NCI-H187 treated with DMSO at 0.1 percent for 48 hours (cell line): Measurements from ENCODE around the gene TASL.
"Not testable (repeated sequence)": the region's sequence is repeated elsewhere in the genome, so short reads cannot be mapped to it uniquely, and the experiment has no call there.

Experiments used
- DNase-seq: peaks from one replicate; lab custom pipeline; 2025; lab: John Stamatoyannopoulos, UW

Gene TASL, protein sequence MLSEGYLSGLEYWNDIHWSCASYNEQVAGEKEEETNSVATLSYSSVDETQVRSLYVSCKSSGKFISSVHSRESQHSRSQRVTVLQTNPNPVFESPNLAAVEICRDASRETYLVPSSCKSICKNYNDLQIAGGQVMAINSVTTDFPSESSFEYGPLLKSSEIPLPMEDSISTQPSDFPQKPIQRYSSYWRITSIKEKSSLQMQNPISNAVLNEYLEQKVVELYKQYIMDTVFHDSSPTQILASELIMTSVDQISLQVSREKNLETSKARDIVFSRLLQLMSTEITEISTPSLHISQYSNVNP

DNA sequence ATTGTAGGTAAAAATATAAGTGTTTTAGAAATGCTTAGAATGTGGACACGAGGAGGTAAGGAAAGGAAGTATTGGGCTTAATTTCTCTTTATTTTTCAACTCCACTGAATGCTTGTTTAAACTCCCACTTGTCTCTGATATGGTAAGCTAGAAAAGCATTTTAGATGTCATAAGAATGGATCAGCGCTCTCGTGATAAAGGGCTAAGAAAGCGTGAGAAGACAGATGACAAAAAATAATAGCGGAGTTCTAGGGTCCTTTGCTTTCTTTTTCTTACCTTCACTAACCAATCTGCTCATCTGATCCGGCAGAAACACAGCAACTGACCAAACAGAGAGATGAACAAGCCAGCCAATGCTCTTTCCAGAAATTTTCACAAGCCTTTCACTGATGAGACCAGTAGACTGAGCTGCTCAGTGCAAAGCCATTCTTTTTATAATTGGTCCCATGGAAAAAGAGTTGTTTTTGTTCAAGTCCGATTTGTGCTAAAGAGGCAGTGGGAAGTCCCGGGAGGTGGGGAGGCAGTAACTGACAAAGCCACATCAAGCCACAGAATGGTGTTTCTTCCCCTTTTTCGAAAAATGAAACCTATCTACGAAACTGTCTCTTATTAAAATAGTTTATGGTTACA is at the start of gene TASL:
Gene TASL, minus strand, starts transcription at position 405 of the 630 bp plus-strand sequence. CDS start 17,411 bp downstream, outside the sequence.
- DNase-seq = no peak

DNA sequence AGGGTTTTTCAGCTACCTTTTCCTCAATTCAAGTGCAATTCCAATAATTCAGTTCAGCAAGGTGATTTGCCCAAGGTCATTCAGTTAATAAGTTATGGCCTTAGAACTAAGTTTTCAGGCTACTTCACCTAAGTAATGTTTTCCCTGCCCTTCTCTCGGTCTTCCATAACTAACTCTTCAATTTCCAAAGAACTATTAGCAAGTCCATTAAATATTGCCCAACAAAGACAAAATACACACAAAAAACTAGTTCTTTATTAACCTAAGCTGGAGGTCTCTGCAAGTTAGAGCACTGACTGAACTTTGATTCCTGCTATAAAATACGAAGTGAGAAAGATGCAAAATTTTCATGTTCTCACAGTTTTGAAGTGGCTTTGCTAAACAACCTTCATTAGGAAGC is 48.8 kb upstream of the TASL start:
- DNase-seq = no peak

DNA sequence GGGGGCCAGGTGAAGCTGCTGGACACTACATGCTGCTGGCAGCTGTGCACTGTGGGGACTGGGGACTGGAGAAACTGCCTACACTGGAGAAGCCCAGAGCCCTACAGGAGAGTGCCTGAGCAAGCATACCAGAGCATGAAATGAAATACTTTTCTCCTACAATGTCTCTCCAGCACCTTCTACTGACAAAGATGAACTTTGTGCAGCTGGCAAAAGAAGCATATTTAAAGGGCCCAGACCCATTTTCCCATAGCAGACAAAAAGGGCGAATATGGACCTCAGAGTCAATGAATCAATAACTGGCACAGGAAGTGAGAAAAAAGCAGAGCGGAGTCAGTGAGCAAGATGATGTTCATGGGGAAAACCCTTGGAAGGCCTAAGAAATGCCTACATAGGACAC is 44.8 kb upstream of the TASL start:
- DNase-seq = no peak

DNA sequence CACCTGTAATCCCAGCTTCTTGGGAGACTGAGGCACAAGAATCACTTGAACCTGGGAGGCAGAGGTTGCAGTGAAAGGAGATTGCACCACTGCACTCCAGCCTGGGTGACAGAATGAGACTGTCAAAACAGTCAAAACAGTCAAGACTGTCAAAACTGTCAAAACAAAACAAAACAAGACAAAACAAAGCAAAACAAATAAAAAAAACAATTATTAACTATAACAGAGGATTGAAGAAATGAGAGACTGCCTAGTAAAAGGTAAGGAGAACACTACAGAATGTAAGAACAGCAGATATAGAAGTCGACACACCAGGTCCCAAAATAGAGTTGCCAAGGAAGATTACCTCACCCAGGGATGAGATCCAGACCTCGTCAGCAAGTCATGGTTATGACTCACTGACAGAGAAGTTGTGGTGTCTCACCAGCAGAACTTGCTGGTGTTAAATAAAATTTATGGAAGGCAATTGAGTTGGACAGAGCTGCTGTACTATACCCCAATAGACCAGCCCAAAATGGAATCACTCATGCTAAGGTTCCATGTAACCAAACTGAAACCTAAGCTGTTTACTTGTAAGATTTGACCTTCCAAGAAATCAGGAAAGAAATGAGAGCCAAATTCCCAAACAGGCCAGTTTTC is 43.5 kb upstream of the TASL start:
- DNase-seq = no peak

DNA sequence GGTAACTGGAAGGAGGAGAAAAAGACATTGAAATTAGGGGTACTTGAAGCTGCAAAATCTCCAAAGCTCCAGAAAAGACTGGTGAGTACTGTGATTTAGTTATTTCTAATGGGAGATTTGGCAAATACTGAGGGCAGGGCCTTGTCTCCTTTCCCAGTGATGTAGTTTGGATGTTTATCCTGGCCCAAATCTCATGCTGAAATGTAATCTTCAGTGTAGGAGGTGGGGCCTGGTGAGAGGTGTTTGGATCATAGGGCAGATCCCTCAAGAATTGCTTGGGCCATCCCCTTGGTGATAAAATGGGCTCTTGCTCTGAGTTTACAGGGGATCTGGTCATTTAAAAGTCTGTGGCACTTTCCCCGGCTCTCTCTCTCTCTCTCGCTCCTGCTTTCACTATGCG is 42.6 kb upstream of the TASL start:
- DNase-seq = no peak

DNA sequence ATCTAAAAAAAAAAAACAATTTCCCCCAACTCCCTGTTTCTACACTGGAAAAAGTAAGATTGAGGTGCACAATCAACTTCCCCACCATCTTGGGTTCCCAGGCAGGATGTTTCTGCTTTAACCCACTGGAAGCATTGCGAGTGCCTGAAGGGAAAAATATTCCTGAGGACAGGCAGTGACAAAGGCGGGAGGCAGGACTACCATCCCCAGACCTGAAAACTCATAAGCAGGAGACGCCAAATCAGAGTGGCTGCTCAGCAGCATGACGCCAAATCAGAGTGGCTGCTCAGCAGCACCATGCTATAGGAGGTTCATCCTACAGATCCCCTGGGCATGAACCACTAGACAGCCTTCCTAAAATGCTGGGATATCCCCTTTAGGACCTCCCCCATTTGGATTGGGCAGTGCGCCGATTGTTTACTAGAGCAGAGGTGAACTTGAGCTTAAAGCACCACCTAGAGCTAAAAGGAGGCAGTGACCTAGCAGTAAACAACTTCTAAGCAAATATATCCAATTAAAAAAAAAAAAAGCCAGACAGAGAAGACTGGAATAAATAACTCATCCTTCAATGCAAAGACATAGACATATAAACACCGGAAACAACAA is 40.7 kb upstream of the TASL start:
- no peak for DNase-seq

DNA sequence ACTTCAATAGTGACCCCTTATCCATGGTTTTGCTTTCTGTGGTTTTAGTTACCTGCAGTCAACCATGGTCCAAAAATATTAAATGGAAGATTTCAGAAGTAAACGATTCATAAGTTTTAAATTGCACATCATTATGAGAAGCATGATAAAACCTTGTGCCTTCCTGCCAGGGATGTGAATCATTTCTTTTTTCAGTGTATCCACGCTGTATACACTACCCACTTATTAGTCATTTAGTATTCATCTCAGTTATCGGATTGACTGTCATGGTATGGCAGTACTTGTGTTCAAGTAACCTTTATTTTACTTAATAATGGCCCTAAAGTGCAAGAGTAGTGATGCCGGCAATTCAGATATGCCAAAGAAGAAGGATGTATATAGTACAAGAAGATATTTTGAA is 37.7 kb upstream of the TASL start:
- DNase-seq = no peak

DNA sequence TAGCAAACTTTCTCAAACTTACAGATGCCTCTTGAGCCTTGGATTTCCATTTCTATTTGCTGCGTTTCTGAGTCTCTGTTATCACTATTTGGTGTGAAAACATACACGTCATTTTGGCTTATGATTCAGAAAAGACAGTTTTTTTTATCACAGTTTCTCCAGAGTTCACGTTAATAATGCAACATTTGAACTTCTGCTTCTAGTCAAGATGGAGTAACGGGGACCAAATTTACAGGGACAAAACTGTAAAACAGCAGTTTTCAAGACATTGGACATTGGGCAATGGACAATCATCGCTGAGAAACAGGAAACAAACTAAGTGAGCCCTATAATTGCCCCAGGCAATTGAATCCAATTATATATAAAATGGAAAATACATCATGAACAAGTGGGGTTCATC is 36.2 kb upstream of the TASL start:
- no peak for DNase-seq

DNA sequence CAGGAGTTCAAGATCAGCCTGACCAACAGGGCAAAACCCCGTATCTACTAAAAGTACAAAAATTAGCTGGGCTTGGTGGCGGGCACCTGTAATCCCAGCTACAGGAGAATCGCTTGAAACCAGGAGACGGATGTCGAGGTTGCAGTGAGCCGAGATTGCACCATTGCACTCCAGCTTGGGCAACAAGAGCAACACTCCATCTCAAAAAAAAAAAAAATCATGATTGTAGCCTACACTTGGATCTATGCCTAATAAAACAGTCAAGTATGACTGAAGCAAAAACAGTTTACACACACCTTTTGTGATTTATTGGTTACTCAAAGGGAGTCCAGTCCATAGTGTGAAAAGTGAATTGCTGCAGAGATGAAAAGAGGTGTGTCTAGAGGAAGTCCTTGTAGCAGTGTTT is 34.7 kb upstream of the TASL start:
- DNase-seq = no peak

DNA sequence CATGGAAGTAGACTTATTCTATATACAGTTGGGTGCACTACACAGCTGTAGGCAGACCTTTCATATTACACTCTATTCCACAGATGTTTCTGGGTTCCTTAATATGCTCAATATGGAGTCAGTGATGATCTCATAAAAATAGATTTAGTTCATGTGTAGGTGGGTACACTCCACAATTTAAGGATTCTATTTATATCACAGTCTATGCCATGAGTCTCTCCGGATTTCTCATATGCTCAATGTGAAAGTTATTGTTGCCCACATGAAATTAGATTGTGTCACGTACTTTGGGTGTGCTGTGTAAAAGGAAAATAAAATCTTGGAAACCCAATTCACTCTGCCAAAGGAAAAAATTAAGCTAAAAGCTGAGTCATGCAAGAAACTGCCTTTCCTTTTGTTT is 32.5 kb upstream of the TASL start:
- DNase-seq = no peak

DNA sequence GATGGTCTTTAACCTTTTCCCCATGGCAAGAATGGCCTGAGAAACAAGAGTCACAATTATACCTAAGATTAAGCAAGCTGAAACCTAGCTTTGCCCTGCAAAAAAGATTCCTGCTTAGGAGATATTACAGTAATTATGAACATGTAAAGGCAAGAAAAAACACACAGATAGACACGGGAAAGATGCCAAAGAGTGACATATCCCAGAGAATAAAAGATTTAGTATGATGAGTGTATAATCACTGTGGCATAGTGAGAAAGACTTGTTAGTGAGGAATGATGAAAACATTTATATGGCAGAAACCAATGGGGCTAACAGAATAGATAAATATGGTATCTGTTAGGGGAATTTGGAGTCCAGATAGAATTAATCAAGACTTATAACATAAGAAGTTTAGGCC is 29.6 kb upstream of the TASL start:
- DNase-seq = no peak

DNA sequence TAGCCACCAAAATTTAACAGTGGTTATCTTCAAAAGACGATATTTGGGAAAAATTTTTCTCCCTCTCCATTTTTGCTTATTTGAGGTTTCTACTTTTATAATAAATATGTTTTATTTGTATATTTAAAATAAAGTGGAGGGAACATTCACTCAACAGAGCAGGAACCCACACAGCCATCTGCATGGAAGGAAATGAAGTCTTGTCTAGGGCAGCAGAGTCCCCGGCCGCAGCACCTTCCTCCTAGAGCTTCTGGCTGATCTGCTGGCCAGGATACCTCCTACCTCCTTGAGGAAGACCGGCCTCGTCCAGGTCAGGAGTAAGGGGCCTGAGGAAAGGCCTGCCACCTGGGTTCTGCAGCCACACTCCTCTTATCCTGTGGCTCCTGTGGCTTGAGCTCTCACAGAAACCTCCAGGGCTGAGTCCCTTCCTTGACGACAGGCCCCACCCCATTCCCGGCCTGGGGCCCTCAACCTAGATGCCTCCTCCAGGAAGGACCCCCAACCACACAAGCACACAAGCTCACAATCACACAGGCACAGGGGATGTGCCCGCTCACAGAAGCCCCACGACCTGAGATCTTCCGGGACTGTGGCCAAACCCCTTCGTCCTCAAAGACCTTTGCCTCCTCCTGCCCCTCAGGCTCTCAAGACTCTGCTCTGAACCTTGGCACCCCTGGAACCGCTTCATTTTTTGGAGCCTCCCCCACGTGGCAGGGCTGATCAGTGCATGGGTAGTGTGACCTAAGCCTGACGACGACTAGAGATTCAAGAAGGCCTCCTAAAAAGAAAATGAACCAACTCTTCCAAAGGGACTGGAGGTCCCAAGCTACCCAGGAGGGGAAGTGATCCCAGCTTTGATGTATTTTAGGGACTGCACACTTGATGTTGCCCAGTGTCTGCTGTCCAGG is 23.0 kb upstream of the TASL start:
- not testable (repeated sequence) for DNase-seq

DNA sequence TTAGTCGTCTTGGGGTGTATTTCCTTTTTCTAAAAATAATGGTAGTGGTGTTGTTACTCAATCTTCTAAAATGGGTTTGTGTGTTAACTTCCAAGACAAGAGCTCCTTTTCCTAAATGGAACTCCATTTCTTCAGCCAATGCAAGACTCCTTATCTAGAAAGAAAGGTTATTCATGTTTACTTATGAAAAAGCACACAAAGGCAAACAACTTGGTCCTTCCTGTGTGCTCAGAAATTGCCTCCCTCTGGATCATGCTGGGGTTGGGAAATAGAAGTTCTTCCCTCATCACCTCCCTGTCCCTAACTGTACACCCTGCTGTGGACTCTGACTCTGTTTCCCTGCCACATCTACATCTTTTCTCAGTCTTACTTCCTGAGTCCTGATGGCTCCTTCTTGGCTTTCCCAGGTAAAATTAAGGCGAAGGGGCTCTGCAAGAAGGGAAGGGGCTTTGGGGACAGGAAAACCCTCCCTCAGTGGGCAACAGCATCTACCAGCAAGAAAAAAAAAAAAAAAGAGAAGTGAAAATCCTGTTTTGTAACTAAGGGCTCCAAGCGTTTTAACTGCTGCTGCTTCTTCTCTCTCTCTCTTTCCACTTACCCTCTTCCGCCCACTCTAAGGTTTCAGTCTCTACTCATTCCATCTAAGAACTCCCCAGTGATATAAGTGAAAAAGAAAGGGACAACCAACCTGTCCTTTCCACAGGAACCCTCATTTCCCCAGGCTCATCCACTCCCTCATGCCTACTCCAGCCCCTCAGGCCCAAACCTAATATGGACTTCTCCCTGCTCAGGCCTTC is 19.8 kb upstream of the TASL start:
- no peak for DNase-seq

DNA sequence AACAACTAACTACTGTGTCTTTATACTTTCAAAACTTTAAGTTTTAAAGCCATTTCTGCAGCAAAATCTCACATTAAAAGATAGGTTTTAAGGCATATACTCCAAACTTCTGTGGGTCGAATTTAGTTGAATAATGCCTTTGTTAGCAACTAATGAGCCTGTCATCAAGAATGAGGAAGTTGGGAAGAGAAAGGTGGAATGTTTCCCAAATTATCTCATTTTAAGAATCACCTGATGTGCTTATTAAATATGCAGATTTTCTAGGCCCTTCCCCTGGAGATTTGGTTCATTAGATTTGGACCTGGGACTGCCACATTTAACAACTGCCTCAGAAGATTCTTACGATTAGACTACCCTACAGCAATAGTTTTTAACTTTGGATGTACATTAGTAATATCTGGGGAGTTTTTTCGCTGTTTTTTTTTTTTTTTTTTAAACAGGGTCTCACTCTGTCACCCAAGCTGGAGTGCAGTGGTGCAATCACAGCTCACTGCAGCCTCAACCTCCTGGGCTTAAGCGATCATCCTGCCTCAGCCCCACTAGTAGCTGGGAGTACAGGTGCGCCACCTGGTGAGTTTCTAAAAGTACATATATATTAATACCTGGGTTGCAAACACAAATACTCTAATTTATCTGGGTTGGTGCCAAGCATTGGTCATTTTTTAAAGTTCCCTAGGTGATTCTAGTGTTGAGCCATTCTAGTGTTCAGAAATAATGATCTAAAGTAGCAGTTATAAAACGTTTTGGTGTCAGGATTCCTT is 16.1 kb upstream of the TASL start:
- no peak for DNase-seq

DNA sequence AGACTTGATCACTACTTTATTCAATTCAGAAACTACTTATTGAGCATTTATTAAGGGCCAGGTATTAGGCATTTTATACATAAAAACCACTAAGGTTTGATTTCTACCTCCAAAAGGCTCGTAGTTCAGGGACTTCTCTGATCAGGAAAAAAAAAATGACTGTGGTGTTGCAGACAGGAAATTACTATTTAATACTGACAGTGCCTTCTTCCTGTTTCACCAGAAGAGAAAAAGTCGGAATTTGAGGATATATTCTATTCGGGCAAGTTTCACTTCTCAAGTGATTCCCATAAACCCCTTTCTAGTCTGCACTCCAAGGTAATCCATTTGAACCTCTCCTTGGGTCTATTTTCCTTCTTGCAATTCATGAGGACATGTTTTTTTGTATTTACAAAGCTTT is 15.3 kb upstream of the TASL start:
- no peak for DNase-seq

DNA sequence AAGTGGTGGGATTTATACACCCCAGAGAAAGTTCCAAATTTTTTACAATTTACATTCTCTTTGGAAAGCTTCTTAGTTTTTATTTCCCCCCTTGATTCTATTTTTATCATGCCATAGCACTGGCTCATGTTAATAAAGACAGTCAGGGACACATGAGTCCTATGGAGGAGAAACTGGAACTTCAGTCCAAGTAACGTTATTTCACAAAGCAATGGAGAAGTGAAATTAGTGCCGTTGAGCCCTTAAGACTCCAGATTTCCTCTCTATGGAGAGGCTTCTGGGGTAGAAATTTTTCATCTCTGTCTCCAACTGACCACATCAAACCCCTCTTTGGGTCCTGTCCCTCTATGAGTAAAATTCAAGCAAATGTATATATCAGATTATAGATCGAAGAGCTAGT is 12.8 kb upstream of the TASL start:
- no peak for DNase-seq

DNA sequence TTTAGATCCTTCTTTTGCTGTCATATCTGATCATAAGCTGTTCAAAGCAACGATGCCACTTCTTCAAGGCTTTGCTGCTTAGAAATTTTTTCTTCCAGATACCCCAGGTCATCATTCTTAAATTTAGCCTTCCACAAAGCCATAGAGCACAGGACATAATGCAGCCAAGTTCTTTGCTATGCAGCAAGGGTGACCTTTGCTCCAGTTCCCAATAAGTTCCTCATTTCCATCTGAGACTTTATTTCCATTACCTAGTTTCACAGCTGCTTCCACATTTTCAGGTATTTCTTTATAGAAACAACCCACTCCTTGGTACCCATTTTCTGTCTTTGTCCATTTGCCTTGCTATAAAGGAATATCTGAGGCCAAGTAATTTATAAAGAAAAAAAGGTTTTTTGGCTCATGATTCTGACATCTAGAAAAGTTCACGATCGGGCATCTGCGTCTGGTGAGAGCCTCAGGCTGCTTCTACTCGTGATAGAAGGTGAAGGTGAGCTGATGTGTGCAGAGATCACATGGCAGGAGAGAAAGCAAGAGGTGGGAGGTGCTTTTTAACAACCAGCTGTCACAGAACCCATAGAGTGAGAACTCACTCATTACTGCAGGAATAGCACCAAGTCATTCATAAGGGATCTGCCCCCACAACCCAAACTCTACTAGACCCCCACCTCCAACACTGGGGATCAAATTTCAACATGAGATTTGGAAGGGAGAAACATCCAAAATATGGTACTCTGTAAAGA is 11.8 kb upstream of the TASL start:
- DNase-seq = no peak

DNA sequence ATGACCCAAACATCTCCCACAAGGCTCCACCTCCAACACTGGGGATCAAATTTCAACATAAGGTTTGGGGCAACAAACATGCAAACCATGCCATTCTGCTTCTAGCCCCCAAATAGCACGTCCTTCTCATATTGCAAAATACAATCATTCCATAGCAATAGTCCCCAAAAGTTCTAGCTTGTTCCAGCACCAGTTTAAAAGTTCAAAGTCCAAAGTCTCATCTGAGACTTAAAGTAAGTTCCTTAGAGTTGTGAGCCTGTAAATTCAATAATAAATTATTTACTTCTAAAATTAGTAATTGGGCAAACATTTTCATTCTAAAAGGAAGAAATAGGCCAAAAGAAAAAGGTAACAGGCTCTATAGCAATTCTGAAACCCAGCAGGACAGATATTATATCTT is 8.9 kb upstream of the TASL start:
- no peak for DNase-seq

DNA sequence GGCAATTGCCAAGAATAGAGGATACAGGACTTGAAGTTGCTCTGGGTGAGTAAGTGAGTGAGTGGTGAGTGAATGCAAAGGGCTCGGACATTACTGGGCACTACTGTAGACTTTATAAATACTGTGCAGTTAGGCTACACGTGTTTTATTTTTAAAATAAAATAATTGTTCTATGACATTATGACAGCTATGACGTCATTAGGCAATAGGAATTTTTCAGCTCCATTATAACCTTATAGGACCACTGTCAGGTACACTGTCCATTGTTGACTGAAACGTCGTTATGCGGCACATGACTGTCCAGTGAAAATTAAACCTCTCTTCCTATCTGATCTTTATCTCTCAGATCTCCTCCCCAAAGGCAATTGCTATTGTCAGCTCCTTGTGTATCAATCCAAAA is 5.1 kb upstream of the TASL start:
- no peak for DNase-seq

DNA sequence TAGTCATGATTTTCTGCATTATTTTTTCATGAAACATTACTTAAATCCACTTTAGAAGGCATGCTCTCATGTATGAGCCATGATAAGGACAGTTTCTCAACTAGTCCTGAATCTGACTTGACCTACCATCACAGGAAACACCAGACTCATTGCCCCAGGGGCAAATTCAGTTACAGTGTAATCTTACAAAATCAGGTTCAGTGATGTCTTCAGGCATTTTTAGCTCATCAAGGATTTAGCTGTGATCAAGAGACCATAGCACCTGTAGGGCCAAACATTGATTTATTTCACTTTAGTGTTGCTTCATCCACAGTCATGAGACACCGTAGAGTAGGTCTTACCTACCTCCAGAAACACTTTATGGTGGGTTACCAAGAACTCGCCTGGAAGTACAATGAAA is 3.1 kb upstream of the TASL start:
- no peak for DNase-seq
